GM19025 (cell line): Measurements from ENCODE around the gene NELFCD.
"Not testable (repeated sequence)": the region's sequence is repeated elsewhere in the genome, so short reads cannot be mapped to it uniquely, and the experiment has no call there.

Source experiments
- ATAC-seq: cut with Tn5 transposase; IDR thresholded peaks from one replicate; pipeline ENCODE4 v1.9.1; 2021; ENCODE audit warnings: mild to moderate bottlenecking, low read depth, moderate library complexity; ENCODE audit not compliant: unreplicated experiment

The NELFCD gene, protein sequence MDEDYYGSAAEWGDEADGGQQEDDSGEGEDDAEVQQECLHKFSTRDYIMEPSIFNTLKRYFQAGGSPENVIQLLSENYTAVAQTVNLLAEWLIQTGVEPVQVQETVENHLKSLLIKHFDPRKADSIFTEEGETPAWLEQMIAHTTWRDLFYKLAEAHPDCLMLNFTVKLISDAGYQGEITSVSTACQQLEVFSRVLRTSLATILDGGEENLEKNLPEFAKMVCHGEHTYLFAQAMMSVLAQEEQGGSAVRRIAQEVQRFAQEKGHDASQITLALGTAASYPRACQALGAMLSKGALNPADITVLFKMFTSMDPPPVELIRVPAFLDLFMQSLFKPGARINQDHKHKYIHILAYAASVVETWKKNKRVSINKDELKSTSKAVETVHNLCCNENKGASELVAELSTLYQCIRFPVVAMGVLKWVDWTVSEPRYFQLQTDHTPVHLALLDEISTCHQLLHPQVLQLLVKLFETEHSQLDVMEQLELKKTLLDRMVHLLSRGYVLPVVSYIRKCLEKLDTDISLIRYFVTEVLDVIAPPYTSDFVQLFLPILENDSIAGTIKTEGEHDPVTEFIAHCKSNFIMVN

DNA sequence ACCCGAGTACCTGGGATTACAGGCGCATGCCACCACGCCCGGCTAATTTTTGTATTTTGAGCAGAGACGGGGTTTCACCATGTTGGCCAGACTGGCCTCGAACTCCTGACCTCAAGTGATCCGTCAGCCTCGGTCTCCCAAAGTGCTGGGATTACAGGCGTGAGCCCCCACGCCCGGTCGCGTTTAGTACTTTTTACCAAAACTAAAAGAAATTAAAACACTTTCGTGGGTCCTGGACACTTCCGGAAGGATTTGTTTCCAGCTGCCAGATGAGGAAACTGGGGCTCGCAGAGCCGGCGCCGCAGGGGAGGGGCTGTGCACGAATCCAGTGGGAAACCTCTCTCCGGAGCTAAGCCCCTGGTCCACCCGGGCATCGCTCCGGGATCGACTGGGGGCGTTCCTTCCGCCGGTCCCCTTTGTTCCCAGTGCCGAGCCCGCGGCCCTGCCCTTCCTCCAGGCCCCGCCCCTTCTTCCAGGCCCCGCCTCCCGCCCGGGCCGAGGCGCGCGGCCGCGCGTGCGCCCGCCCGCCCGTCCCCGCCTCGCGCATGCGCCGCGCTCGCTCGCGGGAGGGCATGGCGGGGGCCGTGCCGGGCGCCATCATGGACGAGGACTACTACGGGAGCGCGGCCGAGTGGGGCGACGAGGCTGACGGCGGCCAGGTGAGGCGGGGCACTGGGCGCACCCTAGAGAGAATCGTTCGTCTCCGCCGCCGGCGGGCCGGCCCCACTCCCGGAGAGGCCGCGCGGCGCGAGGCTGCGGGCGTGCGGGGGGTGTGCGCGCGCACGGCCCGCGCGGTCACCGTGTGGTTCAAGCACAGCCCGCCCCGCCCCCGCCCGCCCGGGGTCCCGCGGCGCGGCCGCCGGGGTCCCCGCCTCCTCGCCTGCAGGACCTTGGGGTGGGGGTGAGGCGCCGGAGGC lies at the start of gene NELFCD:
Gene NELFCD, plus strand, starts transcription at position 546 of the 917 bp plus-strand sequence. Its CDS starts 54 bp downstream, at position 600.
- ATAC-seq = peak; percentile 86

DNA sequence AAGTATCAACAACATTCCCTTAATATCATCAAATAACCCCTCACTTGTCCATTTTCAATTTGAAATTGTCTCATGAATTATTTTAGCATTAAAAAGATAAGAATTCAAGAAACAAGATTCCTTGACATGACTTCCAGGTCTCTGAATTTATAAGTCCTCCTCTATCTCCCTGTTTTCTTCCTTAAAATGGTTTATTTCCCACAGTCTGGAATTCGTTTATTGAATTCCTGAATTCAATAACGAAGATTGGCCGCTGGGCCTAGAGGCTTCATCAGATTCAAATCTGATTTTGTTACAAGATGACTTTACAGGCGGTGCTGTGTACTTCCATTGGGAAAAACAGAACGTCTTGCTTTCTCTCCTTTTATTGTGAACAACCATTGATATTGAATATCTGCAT lies 48.9 kb upstream of the NELFCD start:
- ATAC-seq = no peak

DNA sequence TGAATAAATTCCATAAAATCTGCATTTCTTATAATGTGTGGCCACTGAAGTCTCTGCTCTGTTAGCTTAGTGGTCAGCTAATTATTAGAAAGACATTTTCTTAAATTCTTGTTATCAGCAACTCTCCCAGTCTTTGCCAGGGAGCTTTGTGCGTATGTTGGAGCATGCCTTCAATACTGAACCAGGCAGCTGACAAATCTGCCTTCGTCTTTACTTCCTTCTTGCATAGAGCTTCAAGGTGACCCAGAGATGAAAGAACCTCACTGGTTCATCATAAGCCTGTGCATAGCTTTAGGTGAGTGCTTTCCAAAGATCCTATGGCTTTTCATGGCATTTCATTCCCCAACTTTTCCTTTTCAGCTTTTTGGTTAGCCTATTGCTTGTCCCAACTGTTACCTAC lies 43.0 kb upstream of the NELFCD start:
- no peak for ATAC-seq

DNA sequence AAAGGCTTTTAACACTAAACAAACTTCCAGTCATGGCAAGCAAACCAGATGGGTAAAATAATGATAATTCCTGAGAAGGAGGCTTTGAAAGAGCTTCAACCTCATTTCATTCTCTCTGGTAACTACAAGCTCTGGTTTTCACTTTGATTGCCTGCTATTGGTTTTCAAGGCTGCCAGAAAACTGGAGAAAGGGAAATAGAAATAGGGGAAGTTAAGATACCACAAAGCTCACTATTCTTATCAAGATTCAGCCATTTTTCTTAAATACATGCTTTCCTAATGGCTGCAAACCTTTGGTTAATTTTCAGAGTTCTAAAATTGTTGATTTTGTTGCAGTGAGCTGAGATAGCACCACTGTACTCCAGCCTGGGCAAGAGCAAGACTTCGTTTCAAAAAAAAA lies 42.5 kb upstream of the NELFCD start:
- ATAC-seq = no peak

DNA sequence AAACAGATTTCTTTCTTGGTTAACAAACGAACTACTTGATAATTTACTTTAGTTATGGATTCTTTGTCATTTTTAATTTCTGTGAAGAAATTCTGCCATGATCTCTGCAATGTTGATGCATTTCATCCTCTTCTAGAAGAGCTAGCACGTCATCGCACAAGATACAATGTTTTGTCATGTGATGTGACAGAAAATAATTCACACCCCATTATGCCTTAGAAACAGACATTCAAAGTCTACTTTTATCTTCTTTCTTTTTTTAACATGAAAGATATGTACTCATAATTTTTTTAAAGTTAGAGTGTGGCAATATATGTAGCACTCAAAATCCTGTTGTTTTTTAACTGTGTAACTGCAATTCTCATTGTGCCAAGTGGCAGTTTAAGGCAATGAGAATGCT lies 39.6 kb upstream of the NELFCD start:
- ATAC-seq = no peak

DNA sequence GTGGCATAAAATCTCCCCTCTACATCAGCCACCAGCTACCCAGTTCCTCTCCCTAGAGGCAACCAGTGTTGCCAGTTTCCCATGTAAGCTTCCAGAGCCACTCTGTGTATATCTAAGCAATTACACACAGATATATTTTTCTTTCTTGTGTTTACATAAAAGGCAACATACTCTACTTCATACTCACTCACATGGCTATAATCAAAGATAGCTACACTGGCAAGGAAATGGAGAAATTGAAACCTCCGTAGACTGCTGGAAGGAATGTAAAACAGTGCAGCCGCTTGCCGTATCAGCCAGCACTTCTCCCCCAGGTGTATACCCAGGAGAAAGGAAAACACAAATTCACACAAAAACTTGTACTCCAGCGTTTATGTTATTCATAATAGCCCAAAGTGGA lies 38.5 kb upstream of the NELFCD start:
- no peak for ATAC-seq

DNA sequence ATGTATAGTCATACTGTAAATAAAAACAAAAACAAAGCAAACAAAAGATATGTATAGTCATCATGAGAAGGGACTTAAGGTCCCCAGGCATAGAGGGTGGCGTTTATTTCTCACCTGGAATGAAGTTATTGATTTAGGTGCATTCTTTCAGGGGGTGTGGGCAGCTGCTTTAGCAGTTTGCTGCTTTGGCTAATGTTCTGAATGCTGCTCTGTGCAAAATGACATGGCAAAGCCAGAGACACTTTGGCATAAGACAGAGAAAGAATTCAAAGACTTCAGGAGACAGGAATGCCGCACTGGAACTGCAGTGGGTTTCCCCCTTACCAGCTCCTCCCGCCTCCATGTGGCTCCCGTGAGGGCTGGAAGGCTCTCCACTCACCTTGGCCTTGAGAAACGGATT lies 36.4 kb upstream of the NELFCD start:
- no peak for ATAC-seq

DNA sequence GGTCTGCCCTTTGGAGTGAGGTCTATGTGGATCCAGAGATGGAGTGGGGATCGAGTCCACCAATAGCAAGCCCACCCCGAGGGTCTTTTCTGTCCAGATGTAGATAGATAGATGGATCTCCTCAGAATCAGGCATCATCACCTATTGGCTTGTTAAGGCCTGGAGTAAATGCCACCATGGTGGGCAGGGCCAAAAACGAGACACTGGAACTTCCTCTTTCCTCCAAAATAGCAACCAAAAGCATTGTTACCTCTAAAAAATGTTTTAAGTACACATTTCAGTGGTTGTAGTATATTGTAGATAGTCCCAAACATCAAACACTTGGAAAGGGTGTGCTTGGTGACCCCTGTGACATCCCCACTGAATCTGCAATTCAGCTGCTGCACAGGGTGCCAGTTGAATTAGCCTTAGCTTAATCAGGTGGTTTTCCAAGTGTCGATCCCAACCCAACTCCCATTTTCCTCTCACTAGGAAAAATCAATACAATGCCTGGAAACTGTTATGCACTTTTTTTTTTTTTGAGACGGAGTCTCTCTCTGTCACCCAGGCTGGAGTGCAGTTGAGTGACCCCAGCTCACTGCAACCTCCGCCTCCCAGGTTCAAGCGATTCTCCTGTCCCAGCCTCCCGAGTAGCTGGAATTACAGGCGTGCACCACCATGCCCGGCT lies 35.0 kb upstream of the NELFCD start:
- no peak for ATAC-seq

DNA sequence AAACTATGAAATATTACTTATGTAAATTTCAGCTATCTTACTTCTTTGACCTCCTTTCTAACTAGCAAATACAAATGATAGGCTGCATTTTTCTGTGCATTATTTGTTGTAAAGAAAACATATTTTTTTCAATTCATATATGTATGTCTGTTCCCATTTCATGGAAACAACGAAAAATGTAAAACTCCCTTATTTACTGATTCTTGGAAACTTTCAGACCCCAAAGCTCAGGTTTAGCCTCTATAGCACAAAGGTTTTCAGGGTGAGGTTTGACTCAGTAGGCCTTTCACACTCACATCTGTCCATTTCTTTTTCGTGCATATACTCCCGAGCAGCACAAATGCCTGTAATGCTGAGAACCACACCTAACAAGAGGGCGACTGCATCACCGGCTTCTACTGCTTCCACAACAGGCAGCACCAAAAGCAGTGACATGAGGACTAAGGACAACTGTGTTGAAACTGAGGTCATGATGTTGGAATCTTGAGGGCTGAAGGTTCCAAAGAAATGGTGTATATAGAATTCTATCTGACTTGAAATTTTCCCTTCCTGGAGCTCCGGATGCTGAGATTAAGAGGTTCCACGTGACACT lies 33.2 kb upstream of the NELFCD start:
- not testable (repeated sequence) for ATAC-seq

DNA sequence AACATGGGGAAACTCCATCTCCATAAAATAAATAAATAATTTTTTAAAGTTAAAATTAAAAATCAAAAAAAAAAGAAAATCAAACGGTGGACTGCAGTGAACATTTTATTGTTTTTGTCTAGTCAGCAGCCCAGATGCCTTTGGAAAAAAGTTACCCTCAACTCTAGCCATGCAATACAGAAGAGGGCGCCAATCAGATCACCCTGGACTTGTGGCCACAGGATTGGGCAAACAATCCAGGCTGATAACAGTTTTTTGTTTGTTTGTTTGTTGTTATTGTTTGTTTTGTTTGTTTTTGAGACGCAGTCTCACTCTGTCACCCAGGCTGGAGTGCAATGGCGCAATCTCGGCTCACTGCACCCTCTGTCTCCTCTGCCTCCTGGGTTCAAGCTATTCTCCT lies 30.5 kb upstream of the NELFCD start:
- no peak for ATAC-seq

DNA sequence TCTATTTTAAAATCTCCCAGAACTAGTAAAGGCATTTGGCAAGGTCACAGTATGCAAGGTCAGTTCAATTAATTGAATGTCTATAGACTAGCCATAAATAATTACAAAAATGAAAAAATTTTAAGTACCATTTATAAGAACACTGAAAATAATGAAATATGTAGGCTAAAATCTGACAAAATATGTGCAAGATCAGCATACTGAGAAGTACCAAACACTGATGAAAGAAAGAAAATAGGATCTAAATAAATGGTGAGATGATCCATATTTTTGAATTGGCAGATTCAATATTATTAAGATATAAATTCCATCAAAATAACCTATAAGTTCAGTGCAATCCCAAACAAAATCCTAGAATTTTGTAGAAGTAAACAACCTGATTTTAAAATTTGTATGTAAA lies 28.0 kb upstream of the NELFCD start:
- ATAC-seq = no peak

DNA sequence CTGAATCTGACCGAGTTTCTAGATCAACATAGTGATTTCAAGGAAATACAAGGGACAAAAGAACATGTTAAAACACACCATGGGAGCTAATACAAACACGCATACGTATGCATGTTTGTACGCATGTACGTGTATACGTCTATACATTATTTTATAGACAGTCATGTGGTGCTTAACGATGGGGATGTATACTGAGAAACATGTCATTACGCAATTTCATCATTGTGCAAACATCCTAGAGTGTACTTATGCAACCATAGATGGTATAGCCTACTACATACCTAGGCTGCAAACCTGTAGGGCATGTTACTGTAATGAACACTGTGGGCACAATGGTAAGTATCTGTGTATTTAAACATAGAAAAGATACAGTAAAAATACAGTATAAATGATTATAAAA lies 25.0 kb upstream of the NELFCD start:
- no peak for ATAC-seq

DNA sequence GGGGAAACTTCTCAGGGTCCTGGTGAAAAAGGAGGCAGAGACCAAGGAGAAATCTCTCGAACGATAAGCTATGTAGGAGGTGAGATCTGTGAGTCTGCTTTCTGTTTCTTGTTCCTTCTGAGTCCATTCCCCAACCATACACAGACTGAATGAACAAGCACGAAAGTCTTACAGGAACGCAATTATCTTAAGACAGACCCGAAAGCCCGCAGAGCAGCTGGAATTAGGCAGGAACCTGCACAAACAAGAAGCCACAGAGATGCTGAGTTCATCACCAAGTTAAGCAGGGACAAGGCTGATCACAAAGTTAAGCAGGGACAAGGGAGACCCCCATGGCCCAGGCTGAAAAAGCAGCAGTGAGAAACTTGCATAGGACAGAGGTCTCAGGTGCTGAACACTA lies 21.4 kb upstream of the NELFCD start:
- no peak for ATAC-seq

DNA sequence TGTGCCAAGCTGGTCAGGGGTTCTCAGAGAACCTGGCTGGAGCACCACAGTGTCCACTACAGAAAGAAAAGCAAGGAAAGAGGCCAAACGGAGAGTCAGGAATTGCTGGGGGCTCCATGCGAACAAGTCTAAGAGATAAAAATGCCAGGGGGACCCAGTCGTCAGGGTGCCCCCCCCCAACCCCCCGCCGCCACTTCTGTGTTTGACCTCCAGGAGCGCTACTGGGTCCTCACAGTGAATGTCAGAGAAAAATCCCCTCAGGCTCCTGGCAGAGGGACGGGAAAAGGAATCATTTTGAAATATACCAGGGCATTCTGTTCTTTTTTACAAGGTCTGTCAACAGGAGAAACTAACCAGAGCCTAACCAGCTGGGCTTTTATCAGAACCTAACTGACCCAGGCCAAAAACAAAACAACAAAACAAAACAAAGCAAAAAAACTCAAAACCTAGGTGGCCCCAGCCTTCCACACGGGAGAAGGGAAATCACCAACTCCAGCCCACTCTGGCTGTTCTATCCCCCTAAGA lies 17.9 kb upstream of the NELFCD start:
- ATAC-seq = no peak

DNA sequence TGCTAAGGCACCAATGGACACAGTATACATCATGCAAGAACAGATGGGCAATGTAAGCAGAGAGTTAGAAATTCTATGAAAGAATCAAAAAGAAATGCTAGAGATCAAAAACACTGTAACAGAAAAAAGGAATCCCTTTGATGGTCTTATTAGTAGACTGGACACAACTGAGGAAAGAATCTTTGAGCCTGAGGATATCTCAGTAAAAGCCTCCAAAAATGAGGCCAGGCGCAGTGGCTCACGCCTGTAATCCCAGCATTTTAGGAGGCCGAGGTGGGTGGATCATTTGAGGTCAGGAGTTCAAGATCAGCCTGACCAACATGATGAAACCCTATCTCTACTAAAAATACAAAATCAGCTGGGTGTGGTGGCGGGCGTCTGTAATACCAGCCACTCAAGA lies 17.1 kb upstream of the NELFCD start:
- not testable (repeated sequence) for ATAC-seq

DNA sequence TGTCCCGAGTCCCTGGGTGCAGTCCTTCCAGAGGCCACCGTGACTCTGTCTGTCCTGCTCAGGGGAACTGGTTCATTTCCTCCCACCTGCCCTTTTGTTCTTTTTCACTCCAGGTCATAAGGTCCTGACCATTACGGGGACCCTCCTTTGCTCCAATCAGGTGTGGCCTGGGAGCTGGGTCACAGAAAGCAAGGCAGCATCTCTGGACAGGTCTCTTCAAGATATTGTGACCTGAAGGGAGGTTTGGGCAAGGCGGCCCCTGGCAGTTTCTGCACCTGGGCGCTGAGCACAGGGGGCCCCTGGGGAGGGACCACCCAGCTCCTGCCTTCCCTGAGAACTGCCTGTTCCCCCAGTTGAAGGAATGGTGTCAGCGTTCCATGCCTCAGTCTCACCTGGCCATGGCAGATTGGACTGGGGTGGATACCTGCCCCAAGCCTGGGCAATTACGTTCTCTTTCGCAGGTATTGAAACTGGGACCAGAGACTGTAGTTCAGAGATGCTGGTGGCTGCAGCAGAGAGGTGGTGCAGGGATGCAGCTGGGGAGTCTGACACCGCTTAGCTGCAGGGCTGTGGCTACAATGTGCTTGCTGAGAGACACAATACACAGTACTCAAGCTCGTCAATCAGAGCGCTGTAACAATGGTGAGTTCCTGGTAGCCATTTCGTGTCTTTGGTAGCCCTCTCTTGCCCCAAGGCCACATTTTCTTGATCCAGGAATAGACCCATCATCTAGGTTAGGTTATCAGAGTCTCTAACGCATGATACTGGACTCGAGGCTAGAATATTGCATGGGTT lies 15.6 kb upstream of the NELFCD start:
- ATAC-seq = no peak

DNA sequence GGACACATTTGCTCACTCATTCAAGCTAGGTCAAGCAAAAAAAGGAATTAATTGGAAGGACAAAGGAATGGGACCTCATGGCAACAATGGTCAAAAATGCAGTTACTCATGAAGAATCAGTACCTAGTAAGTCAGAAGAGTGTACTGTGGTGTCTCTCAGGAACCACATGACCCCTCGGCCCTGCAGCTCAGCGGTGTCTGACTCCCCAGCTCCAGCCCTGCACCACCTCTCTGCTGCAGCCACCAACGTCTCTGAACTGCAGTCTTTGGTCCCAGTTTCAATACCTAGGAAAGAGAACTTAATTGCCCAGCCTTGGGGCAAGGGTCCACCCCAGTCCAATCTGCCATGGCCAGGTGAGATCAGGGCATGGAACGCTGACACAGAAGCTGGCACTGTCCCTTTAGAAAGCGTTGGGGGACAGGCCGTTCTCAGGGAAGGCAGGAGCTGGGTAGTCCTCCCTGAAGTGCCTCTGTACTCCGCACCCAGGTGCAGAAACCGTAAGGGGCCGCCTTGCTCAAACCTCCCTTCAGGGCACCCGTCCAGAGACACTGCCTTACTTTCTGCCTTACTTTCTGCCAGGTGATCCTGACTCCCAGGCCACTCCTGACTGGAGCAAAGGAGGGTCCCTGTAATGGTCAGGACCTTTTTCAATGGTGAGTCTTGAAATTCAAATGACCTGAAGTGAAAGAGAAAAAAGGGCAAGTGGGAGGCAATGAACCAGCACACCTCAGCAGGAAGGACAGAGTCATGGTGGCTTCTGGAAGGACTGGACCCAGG lies 13.2 kb upstream of the NELFCD start:
- ATAC-seq = no peak

DNA sequence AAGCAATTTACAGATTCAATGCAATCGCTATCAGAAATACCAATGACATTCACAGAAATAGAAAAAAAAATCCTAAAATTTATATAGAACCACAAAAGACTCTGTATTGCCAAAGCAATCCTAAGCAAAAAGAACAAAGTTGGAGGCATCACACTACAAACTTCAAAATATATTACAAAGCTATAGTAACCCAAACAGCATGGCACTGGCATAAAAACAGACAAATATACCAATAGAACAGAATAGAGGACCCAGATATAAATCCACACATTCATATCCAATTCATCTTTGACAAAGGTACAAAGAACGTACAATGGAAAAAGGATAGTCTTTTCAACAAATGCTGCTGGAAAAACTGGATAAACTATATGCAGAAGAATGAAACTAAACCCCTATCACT lies 11.6 kb upstream of the NELFCD start:
- ATAC-seq = no peak

DNA sequence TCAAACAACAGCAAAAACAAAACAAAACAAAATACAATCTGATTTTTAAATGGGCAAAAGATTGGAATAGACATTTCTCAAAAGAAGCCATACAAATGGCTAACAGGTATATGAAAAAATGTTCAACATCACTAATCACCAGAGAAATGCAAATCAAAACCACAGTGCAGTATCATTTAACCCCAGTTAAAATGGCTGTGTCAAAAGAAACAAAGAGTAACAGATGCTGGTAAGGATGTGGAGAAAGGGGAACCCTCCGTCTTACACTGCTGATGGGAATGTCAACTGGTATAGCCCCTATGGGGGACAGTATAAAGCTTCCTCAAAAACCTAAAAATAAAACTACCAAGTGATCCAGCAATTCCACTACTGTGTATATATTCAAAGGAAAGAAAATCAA lies 10.9 kb upstream of the NELFCD start:
- no peak for ATAC-seq
